ENCODE measurements around the gene ST3GAL3.
"Not testable (repeated sequence)": the region's sequence is repeated elsewhere in the genome, so short reads cannot be mapped to it uniquely, and the experiment has no call there.

ST3GAL3 gene

GRCh38 chr1:43824795-43825194 is 117.5 kb downstream of the ST3GAL3 start:
- no peak for DNase-seq

- DNase-seq, result no peak
Observed at GRCh38 chr1:43828574-43828973, 121.2 kb downstream of the ST3GAL3 start.

- DNase-seq, result no peak
Observed at GRCh38 chr1:43830802-43831201, 123.5 kb downstream of the ST3GAL3 start.

GRCh38 chr1:43831851-43832250 is 124.5 kb downstream of the ST3GAL3 start:
- no peak for DNase-seq

GRCh38 chr1:43832255-43832654 is 124.9 kb downstream of the ST3GAL3 start:
- DNase-seq, result no peak

GRCh38 chr1:43832998-43833397 is 125.7 kb downstream of the ST3GAL3 start:
- no peak for DNase-seq

- not testable (repeated sequence) for DNase-seq
Observed at GRCh38 chr1:43833902-43834279, 126.6 kb downstream of the ST3GAL3 start.

GRCh38 chr1:43834280-43835081 is 127.1 kb downstream of the ST3GAL3 start:
- DNase-seq, result no peak

- no peak for DNase-seq
Observed at GRCh38 chr1:43835082-43836021, 128.0 kb downstream of the ST3GAL3 start.

- DNase-seq, result peak; percentile 97
Observed at GRCh38 chr1:43836267-43836951, 129.1 kb downstream of the ST3GAL3 start.

- DNase-seq, result no peak
Observed at GRCh38 chr1:43839056-43839455, 131.7 kb downstream of the ST3GAL3 start.

GRCh38 chr1:43841321-43842174 is 134.2 kb downstream of the ST3GAL3 start:
- no peak for DNase-seq

- DNase-seq, result no peak
Observed at GRCh38 chr1:43842175-43842498, 134.8 kb downstream of the ST3GAL3 start.

GRCh38 chr1:43843684-43844083 is 136.3 kb downstream of the ST3GAL3 start:
- no peak for DNase-seq

GRCh38 chr1:43844114-43844513 is 136.8 kb downstream of the ST3GAL3 start:
- no peak for DNase-seq

- no peak for DNase-seq
Observed at GRCh38 chr1:43847290-43847689, 140.0 kb downstream of the ST3GAL3 start.

- no peak for DNase-seq
Observed at GRCh38 chr1:43847882-43848281, 140.5 kb downstream of the ST3GAL3 start.

- no peak for DNase-seq
Observed at GRCh38 chr1:43849670-43850069, 142.3 kb downstream of the ST3GAL3 start.

GRCh38 chr1:43850591-43851233 is 143.4 kb downstream of the ST3GAL3 start:
- no peak for DNase-seq

GRCh38 chr1:43851561-43852338 is 144.4 kb downstream of the ST3GAL3 start:
- DNase-seq, result no peak

Measured in NCI-H345 (cell line).